Astrocyte of the spinal cord (primary cell): ENCODE results near the gene MAPK11.

Experiments
- DNase-seq: peaks from one replicate; pipeline ENCODE4 v3.0.0; 2011; ENCODE audit warnings: low read depth, low spot score
- H3K4me3 ChIP-seq: 2 replicates; pipeline ENCODE4 v1.5.1; 2011; ENCODE audit warnings: low read depth, mild to moderate bottlenecking, low read length, moderate library complexity
- in situ Hi-C: cut with HindIII; loops from 2 replicates; pipeline ENCODE4 v1.10.0; 2017; ENCODE audit warnings: low sequenced_read_pairs
- TF ChIP-seq, protein P1 (sequence below): IDR thresholded peaks from 2 replicates; pipeline ENCODE4 v1.5.1; 2012; ENCODE audit warnings: low read depth, mild to moderate bottlenecking, low read length, inconsistent platforms

The MAPK11 gene

DNA sequence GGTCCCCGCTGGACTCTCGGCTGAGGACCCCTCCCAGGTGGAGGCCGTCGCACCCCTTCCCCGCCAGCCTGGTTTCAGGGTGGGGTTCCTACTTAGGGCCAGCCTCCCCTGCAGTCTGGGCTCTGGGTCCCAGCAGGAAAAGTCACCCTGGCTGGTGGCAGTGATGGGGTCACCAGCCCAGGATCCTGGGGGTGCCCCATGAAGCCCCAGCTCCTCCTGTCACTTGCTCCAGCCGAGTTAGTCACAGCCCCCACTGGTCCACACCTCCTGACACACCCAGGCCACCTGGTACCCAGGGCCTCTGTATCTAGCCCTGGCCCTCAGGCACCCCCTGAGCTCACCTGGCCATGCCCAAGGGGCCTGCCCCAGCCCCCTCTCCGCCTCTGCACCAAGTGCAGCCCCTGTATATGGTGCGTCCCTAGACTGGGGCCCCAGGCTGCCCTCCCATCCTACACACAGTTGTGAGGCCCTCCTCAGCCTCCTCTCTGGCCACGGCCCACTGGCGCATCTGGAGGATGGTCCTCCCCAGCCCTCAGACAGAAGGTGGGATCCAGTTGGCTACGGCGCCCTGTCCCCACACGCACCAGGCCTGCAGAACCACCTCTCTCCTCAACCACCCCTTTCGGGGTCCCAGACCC lies 30.6 kb upstream of the MAPK11 start:
- DNase-seq, result no peak
- in situ Hi-C loops, result no loop called here
- TF ChIP-seq, protein P1, sequence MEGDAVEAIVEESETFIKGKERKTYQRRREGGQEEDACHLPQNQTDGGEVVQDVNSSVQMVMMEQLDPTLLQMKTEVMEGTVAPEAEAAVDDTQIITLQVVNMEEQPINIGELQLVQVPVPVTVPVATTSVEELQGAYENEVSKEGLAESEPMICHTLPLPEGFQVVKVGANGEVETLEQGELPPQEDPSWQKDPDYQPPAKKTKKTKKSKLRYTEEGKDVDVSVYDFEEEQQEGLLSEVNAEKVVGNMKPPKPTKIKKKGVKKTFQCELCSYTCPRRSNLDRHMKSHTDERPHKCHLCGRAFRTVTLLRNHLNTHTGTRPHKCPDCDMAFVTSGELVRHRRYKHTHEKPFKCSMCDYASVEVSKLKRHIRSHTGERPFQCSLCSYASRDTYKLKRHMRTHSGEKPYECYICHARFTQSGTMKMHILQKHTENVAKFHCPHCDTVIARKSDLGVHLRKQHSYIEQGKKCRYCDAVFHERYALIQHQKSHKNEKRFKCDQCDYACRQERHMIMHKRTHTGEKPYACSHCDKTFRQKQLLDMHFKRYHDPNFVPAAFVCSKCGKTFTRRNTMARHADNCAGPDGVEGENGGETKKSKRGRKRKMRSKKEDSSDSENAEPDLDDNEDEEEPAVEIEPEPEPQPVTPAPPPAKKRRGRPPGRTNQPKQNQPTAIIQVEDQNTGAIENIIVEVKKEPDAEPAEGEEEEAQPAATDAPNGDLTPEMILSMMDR, result no peak
- no peak overlapping the region for H3K4me3 ChIP-seq

DNA sequence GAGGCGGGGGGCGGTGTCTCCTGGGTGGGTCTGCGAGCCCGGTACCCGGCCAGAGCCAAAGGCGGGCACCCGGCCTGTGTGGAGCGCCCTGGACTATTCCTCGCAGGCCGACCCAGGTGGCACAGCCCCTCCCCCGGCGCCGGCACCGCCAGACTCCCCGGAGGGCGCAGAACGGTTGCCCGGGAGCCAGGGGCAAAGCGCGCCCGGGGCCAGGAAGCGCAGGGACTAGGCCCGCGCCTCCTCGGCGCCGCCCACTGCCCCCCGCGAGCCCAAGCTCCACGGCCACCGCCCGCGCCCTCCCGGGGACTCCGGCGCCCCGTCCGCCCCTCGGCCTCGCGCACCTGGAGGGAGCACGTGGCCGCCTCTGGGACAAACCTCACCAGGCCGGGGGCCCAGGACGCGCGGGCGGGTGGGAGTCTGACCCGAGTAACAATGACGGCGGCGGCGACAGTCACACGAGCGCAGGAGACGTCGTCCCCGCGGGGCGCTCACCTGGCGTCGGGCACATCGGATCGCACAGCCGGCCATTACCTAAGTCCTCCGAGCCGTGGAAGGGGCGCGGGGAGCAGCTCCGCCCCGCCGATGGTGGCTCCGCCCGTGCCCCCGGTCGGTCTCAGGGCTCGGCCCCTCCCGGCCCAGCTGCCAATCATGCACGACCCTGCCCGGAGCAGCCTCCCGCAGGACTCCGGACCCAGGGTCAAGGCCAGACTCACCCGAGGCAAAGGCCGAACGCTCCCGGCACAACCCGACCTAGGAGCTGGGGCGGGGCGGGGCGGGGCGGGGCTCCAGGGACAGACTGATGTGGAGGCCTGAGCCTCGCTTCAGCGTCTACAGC lies 29.8 kb upstream of the MAPK11 start:
- in situ Hi-C loops, result no loop called here
- H3K4me3 ChIP-seq, result no peak overlapping the region
- no peak for DNase-seq
- TF ChIP-seq, protein P1, result no peak

DNA sequence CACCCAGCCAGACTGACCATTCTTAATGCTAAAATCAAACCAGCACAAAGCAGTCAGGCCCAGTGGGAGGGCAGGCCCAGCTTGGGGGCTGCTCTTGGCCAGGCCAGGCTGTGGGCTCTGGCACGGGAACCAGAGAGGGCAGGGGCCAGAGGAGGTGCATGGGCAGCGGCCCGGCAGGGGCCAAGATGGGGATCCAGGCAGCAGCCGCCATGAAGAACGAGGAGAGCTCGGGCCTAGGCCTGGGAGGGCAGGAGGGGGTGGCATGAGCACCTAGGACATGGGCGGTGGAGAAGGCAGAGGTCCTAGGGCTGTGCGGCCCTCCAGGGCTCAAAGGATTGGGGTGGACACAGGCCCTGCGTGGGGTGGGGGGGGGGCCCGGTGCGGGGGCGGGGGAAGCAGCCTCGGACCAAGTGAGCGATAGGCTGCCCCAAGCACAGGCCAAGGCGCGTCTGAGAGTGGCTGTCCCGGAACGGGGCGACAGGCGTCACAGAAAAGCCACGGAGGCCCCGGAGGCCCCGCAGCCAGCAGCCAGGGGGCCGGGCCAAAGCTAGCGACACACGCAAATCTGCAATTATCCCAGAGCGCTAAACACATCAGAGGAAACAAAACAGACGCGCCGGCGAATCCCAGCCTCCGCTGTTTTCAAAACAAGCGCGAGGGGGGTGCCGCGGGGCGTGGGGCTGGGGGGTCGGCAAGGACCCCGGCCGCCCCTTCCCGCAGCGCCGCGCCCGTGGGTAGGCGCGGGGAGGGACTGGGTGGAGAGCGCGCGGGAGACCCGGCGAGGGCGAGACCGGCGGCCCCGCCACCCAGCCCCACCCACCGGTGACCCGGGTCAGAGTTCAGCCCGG lies 29.0 kb upstream of the MAPK11 start:
- no peak for DNase-seq
- no peak overlapping the region for H3K4me3 ChIP-seq
- TF ChIP-seq, protein P1, result no peak
- in situ Hi-C loops, result no loop called here

DNA sequence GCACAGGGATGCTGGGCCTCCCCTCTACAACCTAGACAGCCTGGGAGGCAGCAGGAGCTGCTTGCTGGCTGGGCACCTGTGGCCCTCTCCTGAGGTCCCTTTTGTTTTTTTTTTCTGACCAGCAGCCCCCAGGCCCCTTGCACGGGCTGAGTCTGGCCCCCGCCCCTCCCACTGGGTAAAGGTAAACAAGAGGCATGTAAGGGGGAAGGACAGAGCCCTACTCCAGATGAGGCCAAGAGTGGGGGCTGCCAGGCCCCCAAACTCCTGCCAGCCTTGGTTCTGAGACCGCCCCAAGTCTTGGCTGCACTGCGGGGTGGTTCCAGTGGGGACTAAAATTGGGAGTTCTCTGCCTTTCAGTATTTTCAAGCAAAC lies 28.1 kb upstream of the MAPK11 start:
- H3K4me3 ChIP-seq, result no peak overlapping the region
- in situ Hi-C loops, result no loop called here
- no peak for DNase-seq
- TF ChIP-seq, protein P1, result no peak

DNA sequence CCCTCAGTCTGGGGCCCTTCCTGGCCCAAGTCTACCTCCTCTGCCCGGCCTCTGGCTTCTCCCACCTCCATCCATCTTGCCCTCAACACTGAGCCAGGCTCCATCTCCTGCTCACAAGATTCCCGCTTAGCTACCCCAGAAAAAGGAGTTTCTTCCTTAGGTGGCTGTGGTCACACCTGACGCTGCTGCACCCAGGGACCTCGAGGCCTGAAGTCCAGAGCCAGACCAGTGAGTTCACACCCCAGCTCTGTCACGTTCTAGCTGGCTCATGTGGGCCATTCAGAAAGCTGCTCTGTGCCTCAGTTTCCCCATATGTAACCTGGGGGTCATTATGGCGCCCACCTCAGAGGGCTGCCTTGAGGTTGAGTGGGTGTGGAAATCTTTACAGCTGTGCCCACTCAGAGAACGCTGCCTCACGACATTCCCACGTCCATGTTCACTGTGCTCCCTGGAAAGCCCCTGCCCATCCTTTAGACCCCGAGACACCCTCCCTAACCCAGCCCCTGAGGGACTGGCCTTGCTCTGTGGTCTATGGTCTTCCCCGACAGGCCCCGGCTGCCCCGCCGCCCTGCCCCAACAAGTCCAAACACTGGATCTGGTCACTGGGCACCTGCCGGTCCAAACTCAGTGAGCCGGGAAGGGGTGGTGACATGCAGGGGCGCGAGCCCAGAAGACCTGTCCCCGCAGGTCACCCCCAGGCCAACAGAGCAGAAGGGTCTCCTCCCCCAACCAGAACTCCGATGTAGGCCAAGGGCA lies 27.5 kb upstream of the MAPK11 start:
- no peak for DNase-seq
- TF ChIP-seq, protein P1, result no peak
- in situ Hi-C loops, result no loop called here
- no peak overlapping the region for H3K4me3 ChIP-seq
